HCT116 (cell line): ENCODE measurements around the gene KLHL9. TPM values are rescaled to one million over a fixed set of nuclear protein-coding genes. Genes with fewer than 3 reads are reported as not detected.

Experiments
- ATAC-seq: fragments of 200-7000 bp; cut with Tn5 transposase; 2 replicates; pipeline ENCODE4 v1.9.1; 2020; ENCODE audit warnings: mild to moderate bottlenecking, moderate library complexity
- BruUV-seq: library from RNA; stranded (reverse); fragments of 400-500 nt; replicated peaks from 2 replicates; lab custom pipeline; 2021; lab: Mats Ljungman, UMichigan
- CTCF ChIA-PET: fragments of 300-600 bp; sonication (Branson Sonifier 250); formaldehyde crosslinking; loops from one replicate; lab custom pipeline; 2021; ENCODE audit warnings: antibody characterized with exemption; lab: Charles Lee
- POLR2A ChIA-PET: fragments of 300-600, 350-600 bp; sonication (Branson Sonifier 250); formaldehyde crosslinking; loops from one replicate; lab custom pipeline; 2021; ENCODE audit warnings: antibody characterized with exemption; lab: Charles Lee
- RAD21 ChIA-PET, 2 experiments: fragments of 300-600 bp; sonication (Branson Sonifier 250); formaldehyde crosslinking; loops; one replicate each; lab custom pipeline; 2023; ENCODE audit warnings: low total read pairs in 2 of 2; ENCODE audit not compliant: uncharacterized antibody in 2 of 2, unreplicated experiment in 2 of 2, low non-redundant PET in 1 of 2; lab: Charles Lee
- DNase-seq: peaks from one replicate; pipeline ENCODE4 v3.0.0-alpha.2; 2010; ENCODE audit warnings: low read depth, low spot score
- H2AFZ ChIP-seq: fragments of 200-600 bp; shearing (Covaris generic), sonication (generic); 2 replicates; pipeline ENCODE4 v1.6.1; 2017; ENCODE audit warnings: low read depth, mixed run types, mixed read lengths, antibody characterized with exemption, low read length; ENCODE audit not compliant: poor library complexity, severe bottlenecking
- H3K27ac ChIP-seq: 2 replicates; pipeline ENCODE4 v1.5.1; 2012; ENCODE audit warnings: low read depth, low read length
- H3K27me3 ChIP-seq: fragments of 200-600 bp; sonication (generic); 2 replicates; pipeline ENCODE4 v1.6.1; 2016; ENCODE audit warnings: mixed run types, low read length, mixed read lengths; ENCODE audit not compliant: insufficient read depth
- H3K36me3 ChIP-seq, 2 experiments: fragments of 200-500 bp in 1 of 2; fragments of 200-600 bp in 1 of 2; sonication (Bioruptor generic) in 1 of 2; sonication (generic) in 1 of 2; 2 replicates each; pipeline versions ENCODE4 v1.5.1 to v1.6.1; 2014 to 2016; ENCODE audit warnings: low read length in 2 of 2, inconsistent platforms in 1 of 2, mixed read lengths in 1 of 2, mixed run types in 1 of 2; ENCODE audit not compliant: insufficient read depth in 2 of 2, control insufficient read depth in 1 of 2
- H3K4me1 ChIP-seq, 2 experiments: fragments of 200-600 bp in 1 of 2; sonication (generic) in 1 of 2; 2 replicates each; pipeline versions ENCODE4 v1.5.1 to v1.6.1; 2012 to 2017; ENCODE audit warnings: low read length in 2 of 2, inconsistent platforms in 1 of 2, mild to moderate bottlenecking in 1 of 2, mixed read lengths in 1 of 2, mixed run types in 1 of 2, moderate library complexity in 1 of 2; ENCODE audit not compliant: insufficient read depth in 2 of 2, control insufficient read depth in 1 of 2
- H3K4me2 ChIP-seq: fragments of 200-600 bp; sonication (generic); 2 replicates; pipeline ENCODE4 v1.6.1; 2017; ENCODE audit warnings: mixed run types, low read length, mixed read lengths
- H3K4me3 ChIP-seq, 2 experiments: fragments of 200-600 bp in 1 of 2; sonication (generic) in 1 of 2; replicated peaks in 1 of 2; 2 replicates each; pipeline ENCODE4 v1.5.1; 2011 to 2016; ENCODE audit warnings: low read length in 2 of 2, control low read depth in 1 of 2, low read depth in 1 of 2, mild to moderate bottlenecking in 1 of 2, mixed read lengths in 1 of 2, mixed run types in 1 of 2
- H3K79me2 ChIP-seq: fragments of 200-600 bp; sonication (generic); 2 replicates; pipeline ENCODE4 v1.6.1; 2017; ENCODE audit warnings: mild to moderate bottlenecking, mixed run types, low read length, moderate library complexity, mixed read lengths; ENCODE audit not compliant: insufficient read depth
- H3K9ac ChIP-seq: fragments of 200-600 bp; sonication (generic); 2 replicates; pipeline ENCODE4 v1.6.1; 2016; ENCODE audit warnings: low read length, mixed read lengths
- H3K9me2 ChIP-seq: fragments of 200-600 bp; sonication (generic), shearing (Covaris generic); 2 replicates; pipeline ENCODE4 v1.6.1; 2017; ENCODE audit warnings: mixed run types, mild to moderate bottlenecking, moderate library complexity; ENCODE audit not compliant: insufficient read depth
- H3K9me3 ChIP-seq, 2 experiments: fragments of 200-500 bp in 1 of 2; fragments of 200-600 bp in 1 of 2; sonication (Bioruptor generic) in 1 of 2; sonication (generic) in 1 of 2; 2 replicates each; pipeline ENCODE4 v1.6.1; 2014 to 2017; ENCODE audit warnings: low read length in 2 of 2, mixed read lengths in 2 of 2, inconsistent platforms in 1 of 2, low read depth in 1 of 2, mild to moderate bottlenecking in 1 of 2, mixed run types in 1 of 2, moderate library complexity in 1 of 2; ENCODE audit not compliant: control insufficient read depth in 1 of 2, insufficient read depth in 1 of 2
- H4K20me1 ChIP-seq: fragments of 200-600 bp; sonication (generic), shearing (Covaris generic); 2 replicates; pipeline ENCODE4 v1.6.1; 2017; ENCODE audit warnings: mixed run types, mild to moderate bottlenecking, moderate library complexity; ENCODE audit not compliant: insufficient read depth
- EGR1 ChIP-seq: IDR thresholded peaks from 2 replicates; pipeline ENCODE4 v1.6.1; 2012; ENCODE audit warnings: low read depth
- FOSL1 ChIP-seq: IDR thresholded peaks from 2 replicates; pipeline ENCODE4 v1.6.1; 2012; ENCODE audit warnings: low read depth
- JUND ChIP-seq: IDR thresholded peaks from 2 replicates; pipeline ENCODE4 v1.6.1; 2012
- POLR2A ChIP-seq: IDR thresholded peaks from 2 replicates; pipeline ENCODE4 v1.7.0; 2011; ENCODE audit warnings: borderline replicate concordance; ENCODE audit not compliant: insufficient read depth, insufficient read length; ENCODE audit errors: extremely low read depth
- POLR2AphosphoS5 ChIP-seq: IDR thresholded peaks from 2 replicates; pipeline ENCODE4 v1.6.1; 2011; ENCODE audit warnings: mild to moderate bottlenecking, low read depth, low read length, moderate library complexity
- SIN3A ChIP-seq: IDR thresholded peaks from 2 replicates; pipeline ENCODE4 v1.6.1; 2012; ENCODE audit warnings: low read depth
- SP1 ChIP-seq: IDR thresholded peaks from 2 replicates; pipeline ENCODE4 v1.6.1; 2012; ENCODE audit warnings: low read depth
- SRF ChIP-seq: IDR thresholded peaks from 2 replicates; pipeline ENCODE4 v1.6.1; 2012; ENCODE audit warnings: low read depth
- TCF7L2 ChIP-seq: IDR thresholded peaks from 2 replicates; pipeline ENCODE4 v1.7.0; 2011; ENCODE audit warnings: borderline replicate concordance, inconsistent platforms; ENCODE audit not compliant: insufficient read depth, insufficient read length; ENCODE audit errors: extremely low read depth
- ZFX ChIP-seq: fragments of 450-650 bp; IDR thresholded peaks from 2 replicates; pipeline ENCODE4 v1.6.1; 2017
- ZNF274 ChIP-seq: fragments of 200-500 bp; sonication (Bioruptor generic); IDR thresholded peaks from 2 replicates; pipeline ENCODE4 v1.6.1; 2014; ENCODE audit warnings: mild to moderate bottlenecking, low read depth, low read length, inconsistent platforms
- intact Hi-C: fragments of 100-400 bp; cut with micrococcal nuclease; formaldehyde crosslinking; loops from 2 replicates; pipeline ENCODE4 v1.10.0; 2022
- total RNA-seq: library from RNA; stranded (reverse); gene quantifications from one replicate; pipeline ENCODE4 v1.2.1, GENCODE V29; 2021; ENCODE audit not compliant: unreplicated experiment
- TF ChIP-seq, protein P1 (sequence below): IDR thresholded peaks from 2 replicates; pipeline ENCODE4 v1.6.1; 2012; ENCODE audit warnings: low read depth
- TF ChIP-seq, protein P2 (sequence below), 3 experiments: fragments of 200-600 bp in 1 of 3; sonication (generic) in 1 of 3; IDR thresholded peaks in 2 of 3; conservative IDR thresholded peaks in 1 of 3; 2 replicates each; pipeline ENCODE4 v1.5.1; 2012 to 2017; ENCODE audit warnings: low read depth in 2 of 3, low read length in 2 of 3, antibody characterized with exemption in 1 of 3, borderline replicate concordance in 1 of 3, control low read depth in 1 of 3, mild to moderate bottlenecking in 1 of 3, mixed read lengths in 1 of 3, mixed run types in 1 of 3, moderate library complexity in 1 of 3; ENCODE audit not compliant: insufficient read depth in 1 of 3
- TF ChIP-seq, protein P3 (sequence below): IDR thresholded peaks from 2 replicates; pipeline ENCODE4 v1.6.1; 2012

The KLHL9 gene
- total RNA-seq, 1 experiment from 2014 or later: 16.4 TPM

DNA sequence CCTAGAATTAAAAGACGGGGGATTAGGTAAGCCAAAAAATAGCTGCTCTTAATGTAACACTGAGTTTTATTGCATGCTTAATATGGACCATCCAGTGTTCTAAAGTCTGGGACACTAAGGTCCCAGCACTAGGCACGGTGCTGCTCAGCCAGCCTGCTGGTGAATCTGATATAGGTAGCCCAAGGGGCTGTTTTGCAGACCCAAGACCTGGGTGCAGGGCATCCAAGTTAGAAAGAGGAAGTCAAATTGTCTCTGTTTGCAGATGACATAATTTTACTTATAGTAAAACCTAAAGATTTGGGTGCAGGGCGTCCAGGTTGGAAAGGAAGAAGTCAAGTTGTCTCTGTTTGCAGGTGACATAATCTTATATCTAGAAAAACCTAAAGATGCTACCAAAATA lies 47.9 kb downstream of the KLHL9 start:
- CTCF ChIA-PET: no interaction called here

More for the DNA sequence above, 47.9 kb downstream of the KLHL9 start:
- no TSS peak for BruUV-seq
- POLR2A ChIA-PET: no interaction called here
- DNase-seq (no peak), ATAC-seq (no peak)
- RAD21 ChIA-PET: no interaction called here
- no peak overlapping the region for H3K27ac ChIP-seq
- H3K4me2 ChIP-seq: no peak overlapping the region
- intact Hi-C loops: no loop called here
- no peak overlapping the region for H3K4me3 ChIP-seq
- no peaks in the 10 kb centered on the region for H4K20me1 ChIP-seq
- H3K36me3 ChIP-seq: no peaks in the 10 kb centered on the region
- H3K9ac ChIP-seq: no peak overlapping the region
- no peaks in the 10 kb centered on the region for H3K9me2 ChIP-seq
- no peaks in the 10 kb centered on the region for H3K79me2 ChIP-seq
- TF ChIP-seq JUND (no peak), TCF7L2 (no peak), FOSL1 (no peak), SIN3A (no peak), ZNF274 (no peak), SRF (no peak), EGR1 (no peak), POLR2AphosphoS5 (no peak), ZFX (no peak), SP1 (no peak), POLR2A (no peak)
- TF ChIP-seq, protein P1, sequence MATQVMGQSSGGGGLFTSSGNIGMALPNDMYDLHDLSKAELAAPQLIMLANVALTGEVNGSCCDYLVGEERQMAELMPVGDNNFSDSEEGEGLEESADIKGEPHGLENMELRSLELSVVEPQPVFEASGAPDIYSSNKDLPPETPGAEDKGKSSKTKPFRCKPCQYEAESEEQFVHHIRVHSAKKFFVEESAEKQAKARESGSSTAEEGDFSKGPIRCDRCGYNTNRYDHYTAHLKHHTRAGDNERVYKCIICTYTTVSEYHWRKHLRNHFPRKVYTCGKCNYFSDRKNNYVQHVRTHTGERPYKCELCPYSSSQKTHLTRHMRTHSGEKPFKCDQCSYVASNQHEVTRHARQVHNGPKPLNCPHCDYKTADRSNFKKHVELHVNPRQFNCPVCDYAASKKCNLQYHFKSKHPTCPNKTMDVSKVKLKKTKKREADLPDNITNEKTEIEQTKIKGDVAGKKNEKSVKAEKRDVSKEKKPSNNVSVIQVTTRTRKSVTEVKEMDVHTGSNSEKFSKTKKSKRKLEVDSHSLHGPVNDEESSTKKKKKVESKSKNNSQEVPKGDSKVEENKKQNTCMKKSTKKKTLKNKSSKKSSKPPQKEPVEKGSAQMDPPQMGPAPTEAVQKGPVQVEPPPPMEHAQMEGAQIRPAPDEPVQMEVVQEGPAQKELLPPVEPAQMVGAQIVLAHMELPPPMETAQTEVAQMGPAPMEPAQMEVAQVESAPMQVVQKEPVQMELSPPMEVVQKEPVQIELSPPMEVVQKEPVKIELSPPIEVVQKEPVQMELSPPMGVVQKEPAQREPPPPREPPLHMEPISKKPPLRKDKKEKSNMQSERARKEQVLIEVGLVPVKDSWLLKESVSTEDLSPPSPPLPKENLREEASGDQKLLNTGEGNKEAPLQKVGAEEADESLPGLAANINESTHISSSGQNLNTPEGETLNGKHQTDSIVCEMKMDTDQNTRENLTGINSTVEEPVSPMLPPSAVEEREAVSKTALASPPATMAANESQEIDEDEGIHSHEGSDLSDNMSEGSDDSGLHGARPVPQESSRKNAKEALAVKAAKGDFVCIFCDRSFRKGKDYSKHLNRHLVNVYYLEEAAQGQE: no peak
- TF ChIP-seq, protein P2, sequence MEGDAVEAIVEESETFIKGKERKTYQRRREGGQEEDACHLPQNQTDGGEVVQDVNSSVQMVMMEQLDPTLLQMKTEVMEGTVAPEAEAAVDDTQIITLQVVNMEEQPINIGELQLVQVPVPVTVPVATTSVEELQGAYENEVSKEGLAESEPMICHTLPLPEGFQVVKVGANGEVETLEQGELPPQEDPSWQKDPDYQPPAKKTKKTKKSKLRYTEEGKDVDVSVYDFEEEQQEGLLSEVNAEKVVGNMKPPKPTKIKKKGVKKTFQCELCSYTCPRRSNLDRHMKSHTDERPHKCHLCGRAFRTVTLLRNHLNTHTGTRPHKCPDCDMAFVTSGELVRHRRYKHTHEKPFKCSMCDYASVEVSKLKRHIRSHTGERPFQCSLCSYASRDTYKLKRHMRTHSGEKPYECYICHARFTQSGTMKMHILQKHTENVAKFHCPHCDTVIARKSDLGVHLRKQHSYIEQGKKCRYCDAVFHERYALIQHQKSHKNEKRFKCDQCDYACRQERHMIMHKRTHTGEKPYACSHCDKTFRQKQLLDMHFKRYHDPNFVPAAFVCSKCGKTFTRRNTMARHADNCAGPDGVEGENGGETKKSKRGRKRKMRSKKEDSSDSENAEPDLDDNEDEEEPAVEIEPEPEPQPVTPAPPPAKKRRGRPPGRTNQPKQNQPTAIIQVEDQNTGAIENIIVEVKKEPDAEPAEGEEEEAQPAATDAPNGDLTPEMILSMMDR (IDR thresholded peaks at IDR 0.05 in 2 of 3, conservative IDR thresholded peaks at IDR 0.05 in 1 of 3; ENCODE audit: borderline replicate concordance in 1 of 3, insufficient read depth in 1 of 3, low read depth in 2 of 3, low read length in 2 of 3): no peak
- TF ChIP-seq, protein P3, sequence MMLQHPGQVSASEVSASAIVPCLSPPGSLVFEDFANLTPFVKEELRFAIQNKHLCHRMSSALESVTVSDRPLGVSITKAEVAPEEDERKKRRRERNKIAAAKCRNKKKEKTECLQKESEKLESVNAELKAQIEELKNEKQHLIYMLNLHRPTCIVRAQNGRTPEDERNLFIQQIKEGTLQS: no peak
- no peak overlapping the region for H2AFZ ChIP-seq
- 0 out of 2 replicates have a peak, but pooled peaks cover 3% of the 10 kb centered on the region for H3K27me3 ChIP-seq
- H3K9me3 ChIP-seq: no peaks in the 10 kb centered on the region
- H3K4me1 ChIP-seq: no peaks in the 10 kb centered on the region
